Progenitor cell of endocrine pancreas (in vitro differentiated cells): ENCODE data around the gene KIAA1549. TPM values are rescaled to one million over a fixed set of nuclear protein-coding genes. Genes with fewer than 3 reads are reported as not detected.
A peak's percentile ranks its signal among the peaks of the same experiment; 100 is the strongest.

Experiments used
- DNase-seq: peaks from one replicate; pipeline ENCODE4 v3.0.0; 2021; ENCODE audit warnings: low spot score; ENCODE audit not compliant: unreplicated experiment
- H3K27ac Mint-ChIP-seq: 2 replicates; pipeline ENCODE4 v1.8.0; 2021; ENCODE audit warnings: mild to moderate bottlenecking, moderate library complexity, mixed read lengths
- H3K27me3 Mint-ChIP-seq: 2 replicates; pipeline ENCODE4 v1.8.0; 2021; ENCODE audit warnings: mixed read lengths
- H3K36me3 Mint-ChIP-seq: 2 replicates; pipeline ENCODE4 v1.8.0; 2022; ENCODE audit warnings: mixed read lengths; ENCODE audit not compliant: insufficient read depth
- H3K4me1 Mint-ChIP-seq: 2 replicates; pipeline ENCODE4 v1.8.0; 2021; ENCODE audit warnings: low read depth, mixed read lengths
- H3K4me3 Mint-ChIP-seq: 2 replicates; pipeline ENCODE4 v1.8.0; 2021; ENCODE audit warnings: low read depth, mild to moderate bottlenecking, moderate library complexity, mixed read lengths
- H3K9me3 Mint-ChIP-seq: 2 replicates; pipeline ENCODE4 v1.8.0; 2021; ENCODE audit warnings: low read depth, mixed read lengths
- CTCF ChIP-seq: fragments of 200-600 bp; sonication (generic); IDR thresholded peaks from one replicate; pipeline ENCODE4 v1.5.0; 2021; ENCODE audit warnings: antibody characterized with exemption, mild to moderate bottlenecking; ENCODE audit not compliant: unreplicated experiment
- total RNA-seq: library from RNA; stranded (reverse); gene quantifications from 2 replicates; pipeline ENCODE4 v1.2.1, GENCODE V29; 2021

KIAA1549 gene
- total RNA-seq, 1 donor from 2014 or later = 45.8 TPM

- no peak for DNase-seq
- Mint-ChIP-seq H3K4me3 (no peak overlapping the region), H3K27ac (no peak overlapping the region), H3K27me3 (no peaks in the 10 kb centered on the region), H3K36me3 (peaks cover 38% of the 10 kb centered on the region), H3K4me1 (no peaks in the 10 kb centered on the region), H3K9me3 (no peaks in the 10 kb centered on the region)
- TF ChIP-seq CTCF = no peak
Measured at GRCh38 chr7:138842111-138842510, 139.1 kb downstream of the KIAA1549 start.

GRCh38 chr7:138838166-138838565 is 143.0 kb downstream of the KIAA1549 start:
- no peak overlapping the region for H3K4me3 Mint-ChIP-seq
- H3K27me3 Mint-ChIP-seq = no peaks in the 10 kb centered on the region
- H3K9me3 Mint-ChIP-seq = no peaks in the 10 kb centered on the region
- peak; percentile 8 for TF ChIP-seq CTCF
- peaks cover 30% of the 10 kb centered on the region for H3K36me3 Mint-ChIP-seq
- H3K4me1 Mint-ChIP-seq = no peaks in the 10 kb centered on the region
- DNase-seq = no peak
- no peak overlapping the region for H3K27ac Mint-ChIP-seq

- DNase-seq = no peak
- no peak overlapping the region for H3K27ac Mint-ChIP-seq
- H3K4me3 Mint-ChIP-seq = no peak overlapping the region
- no peak for TF ChIP-seq CTCF
- no peaks in the 10 kb centered on the region for H3K27me3 Mint-ChIP-seq
- no peaks in the 10 kb centered on the region for H3K4me1 Mint-ChIP-seq
- H3K36me3 Mint-ChIP-seq = peaks cover 32% of the 10 kb centered on the region
- H3K9me3 Mint-ChIP-seq = no peaks in the 10 kb centered on the region
Measured at GRCh38 chr7:138837627-138838026, 143.6 kb downstream of the KIAA1549 start.

- Mint-ChIP-seq H3K27ac (no peak overlapping the region), H3K36me3 (peaks cover 29% of the 10 kb centered on the region), H3K9me3 (no peaks in the 10 kb centered on the region), H3K4me1 (no peaks in the 10 kb centered on the region), H3K4me3 (no peak overlapping the region), H3K27me3 (no peaks in the 10 kb centered on the region)
- no peak for DNase-seq
- peak; percentile 19 for TF ChIP-seq CTCF
Measured at GRCh38 chr7:138835087-138835486, 146.1 kb downstream of the KIAA1549 start.

- no peak for TF ChIP-seq CTCF
- DNase-seq = no peak
- H3K36me3 Mint-ChIP-seq = peaks cover 27% of the 10 kb centered on the region
- H3K27ac Mint-ChIP-seq = no peak overlapping the region
- no peak overlapping the region for H3K4me3 Mint-ChIP-seq
- H3K9me3 Mint-ChIP-seq = no peaks in the 10 kb centered on the region
- H3K27me3 Mint-ChIP-seq = no peaks in the 10 kb centered on the region
- H3K4me1 Mint-ChIP-seq = no peaks in the 10 kb centered on the region
Measured at GRCh38 chr7:138834583-138834982, 146.6 kb downstream of the KIAA1549 start.
